GM12878 (cell line): ENCODE results near the gene ZNF644. TPM values are rescaled to one million over a fixed set of nuclear protein-coding genes. Genes with fewer than 3 reads are reported as not detected.
A peak's percentile ranks its signal among the peaks of the same experiment; 100 is the strongest.

Source experiments
- BCL11A ChIP-seq: IDR thresholded peaks from 2 replicates; pipeline ENCODE4 v1.6.1; 2011; ENCODE audit warnings: low read depth, low read length
- CBX5 ChIP-seq: sonication (generic); IDR thresholded peaks from 2 replicates; pipeline ENCODE4 v1.6.1; 2016; ENCODE audit warnings: low read depth, moderate library complexity, mild to moderate bottlenecking, inconsistent platforms
- MEF2A ChIP-seq: IDR thresholded peaks from 2 replicates; pipeline ENCODE4 v1.6.1; 2011; ENCODE audit warnings: low read depth, mild to moderate bottlenecking, low read length, moderate library complexity; ENCODE audit not compliant: insufficient read depth
- MTA2 ChIP-seq: fragments of 450-650 bp; IDR thresholded peaks from 2 replicates; pipeline ENCODE4 v1.6.1; 2016; ENCODE audit warnings: low read depth, mild to moderate bottlenecking, moderate library complexity
- MTA3 ChIP-seq: IDR thresholded peaks from 2 replicates; pipeline ENCODE4 v1.6.1; 2012; ENCODE audit warnings: low read length, inconsistent platforms, borderline replicate concordance
- NBN ChIP-seq: fragments of 450-650 bp; IDR thresholded peaks from 2 replicates; pipeline ENCODE4 v1.6.1; 2016
- POLR2AphosphoS2 ChIP-seq: IDR thresholded peaks from 2 replicates; pipeline ENCODE4 v1.6.1; 2011; ENCODE audit warnings: low read depth, mild to moderate bottlenecking, low read length, improper control_type of control experiment, moderate library complexity
- RCOR1 ChIP-seq: conservative IDR thresholded peaks from 2 replicates; pipeline ENCODE4 v1.6.1; 2012; ENCODE audit warnings: low read depth, low read length, improper control_type of control experiment
- SUZ12 ChIP-seq: fragments of 200-600 bp; sonication (generic); IDR thresholded peaks from one replicate; pipeline ENCODE4 v1.6.1; 2018; ENCODE audit warnings: antibody characterized with exemption, mild to moderate bottlenecking; ENCODE audit not compliant: unreplicated experiment
- ZNF24 ChIP-seq: fragments of 450-650 bp; IDR thresholded peaks from 2 replicates; pipeline ENCODE4 v1.6.1; 2017; ENCODE audit warnings: antibody characterized with exemption, mild to moderate bottlenecking
- polyA plus RNA-seq, 11 experiments: library from polyadenylated mRNA; depleted of rRNA in 4 of 11; unstranded in 6 of 11; stranded (reverse) in 5 of 11; fragments of >200 nt; fragmentation: Nextera tagmentation in 4 of 11; fragmentation: Illumina TruSeq in 1 of 11; extraction: Ambion mirVana in 4 of 11; extraction: Trizol in 1 of 11; gene quantifications; 1 replicate in 1 of 11; 2 replicates in 10 of 11; pipeline versions ENCODE4 v1.2.1 to v1.2.3, GENCODE V29; 2011 to 2016; ENCODE audit warnings: inconsistent platforms in 2 of 11, missing spikeins in 2 of 11, low read depth in 1 of 11
- total RNA-seq, 4 experiments: library from RNA; depleted of rRNA in 3 of 4; stranded (reverse); fragments of >200 nt in 3 of 4; fragmentation: Illumina TruSeq in 1 of 4; extraction: Trizol in 1 of 4; gene quantifications; 2 replicates each; pipeline versions ENCODE4 v1.2.1 to v1.2.3, GENCODE V29; 2013 to 2021
- TF ChIP-seq, protein P1 (sequence below): fragments of 450-650 bp; formaldehyde crosslinking; IDR thresholded peaks from 2 replicates; pipeline ENCODE4 v1.5.0; 2022; ENCODE audit warnings: mild to moderate bottlenecking, missing genetic modification characterization
- TF ChIP-seq, protein P2 (sequence below): fragments of 450-650 bp; IDR thresholded peaks from 2 replicates; pipeline ENCODE4 v1.6.1; 2016; ENCODE audit warnings: mild to moderate bottlenecking
- TF ChIP-seq, protein P3 (sequence below): IDR thresholded peaks from 2 replicates; pipeline ENCODE4 v1.6.1; 2012; ENCODE audit warnings: mild to moderate bottlenecking, low read depth, low read length
- TF ChIP-seq, protein P4 (sequence below): fragments of 450-650 bp; IDR thresholded peaks from 2 replicates; pipeline ENCODE4 v1.6.1; 2017; ENCODE audit warnings: antibody characterized with exemption, mild to moderate bottlenecking, moderate library complexity
- TF ChIP-seq, protein P5 (sequence below): fragments of 450-650 bp; IDR thresholded peaks from 2 replicates; pipeline ENCODE4 v1.6.1; 2017; ENCODE audit warnings: mild to moderate bottlenecking, low read depth, inconsistent platforms; ENCODE audit not compliant: poor library complexity, severe bottlenecking

ZNF644 gene
- total and polyA plus RNA-seq, 10 of the 15 experiments (the other 5 are each of a cell fraction or from before 2014, with no cell fraction given), result 17.7 to 55.3 (median 29.5) TPM

DNA sequence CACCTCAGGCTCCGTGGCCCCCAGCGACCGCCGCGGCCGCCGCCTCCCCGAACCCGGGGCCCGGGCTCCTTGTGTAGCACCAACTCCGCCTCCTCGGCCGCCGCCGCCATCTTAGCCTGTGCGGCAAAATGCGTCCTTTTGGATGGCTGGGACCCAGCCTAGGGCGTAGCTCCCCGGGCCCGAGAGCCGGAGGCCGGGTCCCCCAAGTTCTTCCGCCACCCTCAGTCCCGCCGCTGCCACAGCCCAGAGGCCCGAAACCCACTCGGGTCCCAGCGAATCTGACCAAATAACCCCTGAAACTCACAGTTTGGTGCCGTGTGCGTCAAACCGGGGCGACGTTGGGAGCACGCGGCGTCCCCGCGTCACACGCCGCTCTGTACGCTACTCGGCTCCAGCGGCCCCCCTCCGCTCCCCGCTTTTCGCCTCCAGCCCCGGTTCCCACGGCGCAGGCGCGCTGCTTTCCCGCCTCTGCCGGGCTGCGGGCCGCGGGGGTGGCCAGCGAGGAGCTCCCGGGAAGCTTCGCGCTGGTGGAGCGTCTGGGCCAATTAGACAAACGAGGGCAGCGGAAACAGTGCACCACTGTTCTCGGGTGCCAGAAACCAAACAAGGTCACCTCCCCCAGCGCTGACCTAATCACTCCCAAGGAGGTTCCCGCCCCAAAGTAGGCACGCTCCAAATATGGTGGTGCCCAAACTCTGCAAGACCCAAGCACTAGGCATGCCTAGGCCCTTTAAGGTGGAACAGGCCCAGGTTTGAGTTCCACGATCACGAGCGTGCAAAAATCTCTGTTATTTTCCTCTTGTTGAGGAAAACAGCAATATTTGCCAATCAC, at the start of gene ZNF644 (continued):
- TF ChIP-seq, protein P1, sequence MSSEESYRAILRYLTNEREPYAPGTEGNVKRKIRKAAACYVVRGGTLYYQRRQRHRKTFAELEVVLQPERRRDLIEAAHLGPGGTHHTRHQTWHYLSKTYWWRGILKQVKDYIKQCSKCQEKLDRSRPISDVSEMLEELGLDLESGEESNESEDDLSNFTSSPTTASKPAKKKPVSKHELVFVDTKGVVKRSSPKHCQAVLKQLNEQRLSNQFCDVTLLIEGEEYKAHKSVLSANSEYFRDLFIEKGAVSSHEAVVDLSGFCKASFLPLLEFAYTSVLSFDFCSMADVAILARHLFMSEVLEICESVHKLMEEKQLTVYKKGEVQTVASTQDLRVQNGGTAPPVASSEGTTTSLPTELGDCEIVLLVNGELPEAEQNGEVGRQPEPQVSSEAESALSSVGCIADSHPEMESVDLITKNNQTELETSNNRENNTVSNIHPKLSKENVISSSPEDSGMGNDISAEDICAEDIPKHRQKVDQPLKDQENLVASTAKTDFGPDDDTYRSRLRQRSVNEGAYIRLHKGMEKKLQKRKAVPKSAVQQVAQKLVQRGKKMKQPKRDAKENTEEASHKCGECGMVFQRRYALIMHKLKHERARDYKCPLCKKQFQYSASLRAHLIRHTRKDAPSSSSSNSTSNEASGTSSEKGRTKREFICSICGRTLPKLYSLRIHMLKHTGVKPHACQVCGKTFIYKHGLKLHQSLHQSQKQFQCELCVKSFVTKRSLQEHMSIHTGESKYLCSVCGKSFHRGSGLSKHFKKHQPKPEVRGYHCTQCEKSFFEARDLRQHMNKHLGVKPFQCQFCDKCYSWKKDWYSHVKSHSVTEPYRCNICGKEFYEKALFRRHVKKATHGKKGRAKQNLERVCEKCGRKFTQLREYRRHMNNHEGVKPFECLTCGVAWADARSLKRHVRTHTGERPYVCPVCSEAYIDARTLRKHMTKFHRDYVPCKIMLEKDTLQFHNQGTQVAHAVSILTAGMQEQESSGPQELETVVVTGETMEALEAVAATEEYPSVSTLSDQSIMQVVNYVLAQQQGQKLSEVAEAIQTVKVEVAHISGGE (CRISPR knock-in tag), result no peak
- TF ChIP-seq SUZ12 (no peak), MTA3 (no peak), CBX5 (peak; percentile 61; the same call in 1 of the 2 replicates), MTA2 (peak; percentile 63), POLR2AphosphoS2 (no peak; the same call in 1 of the 2 replicates), NBN (peak; percentile 65), ZNF24 (peak; percentile 34; the same call in 1 of the 2 replicates), RCOR1 (no peak), BCL11A (no peak; the same call in 1 of the 2 replicates), MEF2A (no peak)
- TF ChIP-seq, protein P2, sequence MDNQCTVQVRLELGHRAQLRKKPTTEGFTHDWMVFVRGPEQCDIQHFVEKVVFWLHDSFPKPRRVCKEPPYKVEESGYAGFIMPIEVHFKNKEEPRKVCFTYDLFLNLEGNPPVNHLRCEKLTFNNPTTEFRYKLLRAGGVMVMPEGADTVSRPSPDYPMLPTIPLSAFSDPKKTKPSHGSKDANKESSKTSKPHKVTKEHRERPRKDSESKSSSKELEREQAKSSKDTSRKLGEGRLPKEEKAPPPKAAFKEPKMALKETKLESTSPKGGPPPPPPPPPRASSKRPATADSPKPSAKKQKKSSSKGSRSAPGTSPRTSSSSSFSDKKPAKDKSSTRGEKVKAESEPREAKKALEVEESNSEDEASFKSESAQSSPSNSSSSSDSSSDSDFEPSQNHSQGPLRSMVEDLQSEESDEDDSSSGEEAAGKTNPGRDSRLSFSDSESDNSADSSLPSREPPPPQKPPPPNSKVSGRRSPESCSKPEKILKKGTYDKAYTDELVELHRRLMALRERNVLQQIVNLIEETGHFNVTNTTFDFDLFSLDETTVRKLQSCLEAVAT, result no peak; the same call in 1 of the 2 replicates
- TF ChIP-seq, protein P3, sequence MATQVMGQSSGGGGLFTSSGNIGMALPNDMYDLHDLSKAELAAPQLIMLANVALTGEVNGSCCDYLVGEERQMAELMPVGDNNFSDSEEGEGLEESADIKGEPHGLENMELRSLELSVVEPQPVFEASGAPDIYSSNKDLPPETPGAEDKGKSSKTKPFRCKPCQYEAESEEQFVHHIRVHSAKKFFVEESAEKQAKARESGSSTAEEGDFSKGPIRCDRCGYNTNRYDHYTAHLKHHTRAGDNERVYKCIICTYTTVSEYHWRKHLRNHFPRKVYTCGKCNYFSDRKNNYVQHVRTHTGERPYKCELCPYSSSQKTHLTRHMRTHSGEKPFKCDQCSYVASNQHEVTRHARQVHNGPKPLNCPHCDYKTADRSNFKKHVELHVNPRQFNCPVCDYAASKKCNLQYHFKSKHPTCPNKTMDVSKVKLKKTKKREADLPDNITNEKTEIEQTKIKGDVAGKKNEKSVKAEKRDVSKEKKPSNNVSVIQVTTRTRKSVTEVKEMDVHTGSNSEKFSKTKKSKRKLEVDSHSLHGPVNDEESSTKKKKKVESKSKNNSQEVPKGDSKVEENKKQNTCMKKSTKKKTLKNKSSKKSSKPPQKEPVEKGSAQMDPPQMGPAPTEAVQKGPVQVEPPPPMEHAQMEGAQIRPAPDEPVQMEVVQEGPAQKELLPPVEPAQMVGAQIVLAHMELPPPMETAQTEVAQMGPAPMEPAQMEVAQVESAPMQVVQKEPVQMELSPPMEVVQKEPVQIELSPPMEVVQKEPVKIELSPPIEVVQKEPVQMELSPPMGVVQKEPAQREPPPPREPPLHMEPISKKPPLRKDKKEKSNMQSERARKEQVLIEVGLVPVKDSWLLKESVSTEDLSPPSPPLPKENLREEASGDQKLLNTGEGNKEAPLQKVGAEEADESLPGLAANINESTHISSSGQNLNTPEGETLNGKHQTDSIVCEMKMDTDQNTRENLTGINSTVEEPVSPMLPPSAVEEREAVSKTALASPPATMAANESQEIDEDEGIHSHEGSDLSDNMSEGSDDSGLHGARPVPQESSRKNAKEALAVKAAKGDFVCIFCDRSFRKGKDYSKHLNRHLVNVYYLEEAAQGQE, result no peak
- TF ChIP-seq, protein P4, sequence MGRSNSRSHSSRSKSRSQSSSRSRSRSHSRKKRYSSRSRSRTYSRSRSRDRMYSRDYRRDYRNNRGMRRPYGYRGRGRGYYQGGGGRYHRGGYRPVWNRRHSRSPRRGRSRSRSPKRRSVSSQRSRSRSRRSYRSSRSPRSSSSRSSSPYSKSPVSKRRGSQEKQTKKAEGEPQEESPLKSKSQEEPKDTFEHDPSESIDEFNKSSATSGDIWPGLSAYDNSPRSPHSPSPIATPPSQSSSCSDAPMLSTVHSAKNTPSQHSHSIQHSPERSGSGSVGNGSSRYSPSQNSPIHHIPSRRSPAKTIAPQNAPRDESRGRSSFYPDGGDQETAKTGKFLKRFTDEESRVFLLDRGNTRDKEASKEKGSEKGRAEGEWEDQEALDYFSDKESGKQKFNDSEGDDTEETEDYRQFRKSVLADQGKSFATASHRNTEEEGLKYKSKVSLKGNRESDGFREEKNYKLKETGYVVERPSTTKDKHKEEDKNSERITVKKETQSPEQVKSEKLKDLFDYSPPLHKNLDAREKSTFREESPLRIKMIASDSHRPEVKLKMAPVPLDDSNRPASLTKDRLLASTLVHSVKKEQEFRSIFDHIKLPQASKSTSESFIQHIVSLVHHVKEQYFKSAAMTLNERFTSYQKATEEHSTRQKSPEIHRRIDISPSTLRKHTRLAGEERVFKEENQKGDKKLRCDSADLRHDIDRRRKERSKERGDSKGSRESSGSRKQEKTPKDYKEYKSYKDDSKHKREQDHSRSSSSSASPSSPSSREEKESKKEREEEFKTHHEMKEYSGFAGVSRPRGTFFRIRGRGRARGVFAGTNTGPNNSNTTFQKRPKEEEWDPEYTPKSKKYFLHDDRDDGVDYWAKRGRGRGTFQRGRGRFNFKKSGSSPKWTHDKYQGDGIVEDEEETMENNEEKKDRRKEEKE, result no peak
- TF ChIP-seq, protein P5, sequence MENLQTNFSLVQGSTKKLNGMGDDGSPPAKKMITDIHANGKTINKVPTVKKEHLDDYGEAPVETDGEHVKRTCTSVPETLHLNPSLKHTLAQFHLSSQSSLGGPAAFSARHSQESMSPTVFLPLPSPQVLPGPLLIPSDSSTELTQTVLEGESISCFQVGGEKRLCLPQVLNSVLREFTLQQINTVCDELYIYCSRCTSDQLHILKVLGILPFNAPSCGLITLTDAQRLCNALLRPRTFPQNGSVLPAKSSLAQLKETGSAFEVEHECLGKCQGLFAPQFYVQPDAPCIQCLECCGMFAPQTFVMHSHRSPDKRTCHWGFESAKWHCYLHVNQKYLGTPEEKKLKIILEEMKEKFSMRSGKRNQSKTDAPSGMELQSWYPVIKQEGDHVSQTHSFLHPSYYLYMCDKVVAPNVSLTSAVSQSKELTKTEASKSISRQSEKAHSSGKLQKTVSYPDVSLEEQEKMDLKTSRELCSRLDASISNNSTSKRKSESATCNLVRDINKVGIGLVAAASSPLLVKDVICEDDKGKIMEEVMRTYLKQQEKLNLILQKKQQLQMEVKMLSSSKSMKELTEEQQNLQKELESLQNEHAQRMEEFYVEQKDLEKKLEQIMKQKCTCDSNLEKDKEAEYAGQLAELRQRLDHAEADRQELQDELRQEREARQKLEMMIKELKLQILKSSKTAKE, result no peak
